Gastroesophageal sphincter (tissue), 4 donors: ENCODE results near the gene SLC35F1. TPM values are rescaled to one million over a fixed set of nuclear protein-coding genes. Genes with fewer than 3 reads are reported as not detected.

Experiments
- ATAC-seq: fragments of 150-250 bp; one replicate; pipeline ENCODE4 v1.9.1; 2016; ENCODE audit warnings: mild to moderate bottlenecking, moderate library complexity
- H3K27ac ChIP-seq, 4 donors: fragments of 200-600 bp; sonication (generic) in 3 of 4; 1 replicate in 3 of 4; 2 replicates in 1 of 4; pipeline ENCODE4 v1.5.1; 2016 to 2019
- H3K27me3 ChIP-seq: fragments of 200-600 bp; sonication (generic); one replicate; pipeline ENCODE4 v1.5.1; 2019
- H3K36me3 ChIP-seq, 2 donors: fragments of 200-600 bp; sonication (generic); one replicate each; pipeline ENCODE4 v1.5.1; 2019; ENCODE audit warnings: control low read depth in 1 of 2
- H3K4me1 ChIP-seq, 3 donors: fragments of 200-600 bp; sonication (generic); 1 replicate in 2 of 3; 2 replicates in 1 of 3; pipeline ENCODE4 v1.5.1; 2016 to 2019; ENCODE audit warnings: control low read depth in 2 of 3
- H3K4me3 ChIP-seq, 2 donors: fragments of 200-600 bp; sonication (generic); one replicate each; pipeline ENCODE4 v1.5.1; 2019; ENCODE audit warnings: mild to moderate bottlenecking in 1 of 2, moderate library complexity in 1 of 2
- H3K9me3 ChIP-seq, 3 donors: fragments of 200-600 bp; sonication (generic); one replicate each; pipeline ENCODE4 v1.5.1; 2017 to 2019; ENCODE audit warnings: control low read depth in 2 of 3
- CTCF ChIP-seq, 4 experiments: fragments of 200-600 bp in 2 of 4; fragments of 450-650 bp in 2 of 4; sonication (generic) in 1 of 4; IDR thresholded peaks; one replicate each; pipeline ENCODE4 v1.5.1; 2017 to 2019; ENCODE audit warnings: antibody characterized with exemption in 4 of 4, mild to moderate bottlenecking in 2 of 4, moderate library complexity in 2 of 4
- EP300 ChIP-seq: sonication (generic); formaldehyde crosslinking; IDR thresholded peaks from one replicate; pipeline ENCODE4 v1.6.1; 2017; ENCODE audit warnings: antibody characterized with exemption, mild to moderate bottlenecking
- POLR2A ChIP-seq, 2 donors: fragments of 450-650 bp; IDR thresholded peaks; one replicate each; pipeline ENCODE4 v1.6.1; 2017; ENCODE audit warnings: antibody characterized with exemption in 2 of 2, mild to moderate bottlenecking in 2 of 2, moderate library complexity in 1 of 2
- POLR2AphosphoS5 ChIP-seq: sonication (generic); formaldehyde crosslinking; IDR thresholded peaks from one replicate; pipeline ENCODE4 v1.6.1; 2017; ENCODE audit warnings: antibody characterized with exemption
- WGBS, 2 donors: methylation state at CpG; one replicate each; pipeline ENCODE4 v1.1.5; 2018; ENCODE audit warnings: low coverage in 1 of 2; 5-methylcytosine and 5-hydroxymethylcytosine counted together
- total RNA-seq, 4 donors: library from RNA; depleted of rRNA; stranded (reverse); fragments of >200 nt; gene quantifications; one replicate each; pipeline ENCODE4 v1.1.0, GENCODE V29; 2016

The SLC35F1 gene
- total RNA-seq, 4 donors from 2014 or later = 4.3 to 7.4 (median 5.9) TPM

DNA sequence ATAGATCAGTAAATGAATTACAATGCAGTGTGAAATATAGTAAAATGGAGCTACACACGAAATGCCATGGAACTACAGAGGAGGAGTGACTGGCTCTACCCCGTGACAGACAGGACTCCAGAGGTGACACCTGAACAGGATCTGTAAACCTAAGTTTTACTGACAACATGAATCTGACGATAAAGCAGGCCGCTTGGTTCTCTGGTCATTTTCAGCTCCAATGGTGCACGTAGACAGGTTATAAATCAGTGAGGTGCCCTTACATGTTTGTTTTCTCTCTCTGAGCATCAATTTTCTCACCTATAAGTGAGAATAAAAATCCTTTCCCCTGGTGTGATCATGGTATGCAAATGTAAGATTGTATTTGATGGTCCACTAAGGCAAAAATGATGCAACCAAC, 339.3 kb downstream of the SLC35F1 start:
- no peaks in the 10 kb centered on the region for H3K36me3 ChIP-seq
- no peaks in the 10 kb centered on the region for H3K9me3 ChIP-seq
- no peak for ATAC-seq
- no peak overlapping the region for H3K27ac ChIP-seq
- no peaks in the 10 kb centered on the region for H3K27me3 ChIP-seq
- no peak overlapping the region for H3K4me3 ChIP-seq
- H3K4me1 ChIP-seq = no peaks in the 10 kb centered on the region
- 82 to 90% methylated on average over 5 of the region's 5 CpGs for WGBS, 2 donors
- no peak for TF ChIP-seq POLR2A (IDR thresholded peaks at IDR 0.05)
- TF ChIP-seq CTCF (IDR thresholded peaks at IDR 0.05) = no peak
- TF ChIP-seq POLR2AphosphoS5 = no peak
- no peak for TF ChIP-seq EP300

GRCh38 chr6:118248171-118248570, 341.1 kb downstream of the SLC35F1 start:
- Histone ChIP-seq H3K27me3 (no peaks in the 10 kb centered on the region), H3K9me3 (no peaks in the 10 kb centered on the region), H3K27ac (no peak overlapping the region), H3K4me3 (no peak overlapping the region), H3K4me1 (no peaks in the 10 kb centered on the region), H3K36me3 (no peaks in the 10 kb centered on the region)
- ATAC-seq = no peak
- TF ChIP-seq POLR2A (IDR thresholded peaks at IDR 0.05) (no peak), POLR2AphosphoS5 (no peak)
- WGBS, 2 donors = 89 to 100% methylated on average over 1 of the region's 1 CpG

- no peaks in the 10 kb centered on the region for H3K9me3 ChIP-seq
- H3K4me1 ChIP-seq = no peaks in the 10 kb centered on the region
- H3K4me3 ChIP-seq = no peak overlapping the region
- whole genome bisulfite sequencing, 2 donors = 37 to 48% methylated on average over 3 to 4 of the region's 5 CpGs
- H3K27ac ChIP-seq = no peak overlapping the region
- TF ChIP-seq POLR2A (IDR thresholded peaks at IDR 0.05) (no peak), CTCF (IDR thresholded peaks at IDR 0.05) (no peak), POLR2AphosphoS5 (no peak), EP300 (no peak)
- no peaks in the 10 kb centered on the region for H3K36me3 ChIP-seq
- no peak for ATAC-seq
- no peaks in the 10 kb centered on the region for H3K27me3 ChIP-seq
These were observed 342.6 kb downstream of the SLC35F1 start for GRCh38 chr6:118249680-118250079.

GRCh38 chr6:118252474-118252873, 345.4 kb downstream of the SLC35F1 start:
- no peak for TF ChIP-seq POLR2AphosphoS5
- TF ChIP-seq CTCF (IDR thresholded peaks at IDR 0.05) = no peak
- TF ChIP-seq EP300 = no peak
- no peak for TF ChIP-seq POLR2A (IDR thresholded peaks at IDR 0.05)
- WGBS, 2 donors = 86% methylated on average over 1 of the region's 1 CpG; no CpG with 5 or more reads in 1 of the 2 donors
- Histone ChIP-seq H3K27ac (no peak overlapping the region), H3K4me3 (no peak overlapping the region), H3K27me3 (no peaks in the 10 kb centered on the region), H3K4me1 (no peaks in the 10 kb centered on the region), H3K36me3 (no peaks in the 10 kb centered on the region), H3K9me3 (no peaks in the 10 kb centered on the region)
- ATAC-seq = no peak

GRCh38 chr6:118253741-118254140, 346.7 kb downstream of the SLC35F1 start:
- Histone ChIP-seq H3K9me3 (no peaks in the 10 kb centered on the region), H3K4me3 (no peak overlapping the region), H3K27me3 (no peaks in the 10 kb centered on the region), H3K27ac (no peak overlapping the region), H3K4me1 (no peaks in the 10 kb centered on the region), H3K36me3 (no peaks in the 10 kb centered on the region)
- no peak for ATAC-seq
- WGBS, 2 donors = 69 to 70% methylated on average over 3 of the region's 3 CpGs
- TF ChIP-seq EP300 (no peak), POLR2A (IDR thresholded peaks at IDR 0.05) (no peak), POLR2AphosphoS5 (no peak), CTCF (IDR thresholded peaks at IDR 0.05) (no peak)
